ENCODE data around the gene AAGAB.

AAGAB gene

GRCh38 chr15:67244971-67245478 is 9.4 kb downstream of the AAGAB start:
- ATAC-seq (ENCODE audit: low read depth) = no peak
- Histone ChIP-seq H3K4me1 (ENCODE audit: insufficient read depth, poor library complexity, severe bottlenecking) (peaks cover 29% of the 10 kb centered on the region), H3K27me3 (ENCODE audit: insufficient read depth, poor library complexity, severe bottlenecking) (no peaks in the 10 kb centered on the region), H3K4me3 (ENCODE audit: severe bottlenecking) (no peak overlapping the region), H3K27ac (ENCODE audit: poor library complexity, severe bottlenecking) (no peak overlapping the region), H3K9me3 (ENCODE audit: severe bottlenecking) (no peaks in the 10 kb centered on the region), H3K36me3 (ENCODE audit: low read depth) (peaks cover 58% of the 10 kb centered on the region)
- no peak for DNase-seq (ENCODE audit: low spot score)
- TF ChIP-seq CTCF (IDR thresholded peaks at IDR 0.05; ENCODE audit: poor library complexity, severe bottlenecking) = no peak

- DNase-seq (ENCODE audit: low spot score) (no peak), ATAC-seq (ENCODE audit: low read depth) (peak; percentile 85)
- no peaks in the 10 kb centered on the region for H3K27me3 ChIP-seq (ENCODE audit: insufficient read depth, poor library complexity, severe bottlenecking)
- peak overlapping the region; percentile 42 for H3K27ac ChIP-seq (ENCODE audit: poor library complexity, severe bottlenecking)
- no peak overlapping the region for H3K4me3 ChIP-seq (ENCODE audit: severe bottlenecking)
- H3K4me1 ChIP-seq (ENCODE audit: insufficient read depth, poor library complexity, severe bottlenecking) = peaks cover 40% of the 10 kb centered on the region
- H3K9me3 ChIP-seq (ENCODE audit: severe bottlenecking) = no peaks in the 10 kb centered on the region
- peaks cover 38% of the 10 kb centered on the region for H3K36me3 ChIP-seq (ENCODE audit: low read depth)
- no peak for TF ChIP-seq CTCF (IDR thresholded peaks at IDR 0.05; ENCODE audit: poor library complexity, severe bottlenecking)
These were observed 11.8 kb downstream of the AAGAB start for GRCh38 chr15:67242708-67243111.

DNA sequence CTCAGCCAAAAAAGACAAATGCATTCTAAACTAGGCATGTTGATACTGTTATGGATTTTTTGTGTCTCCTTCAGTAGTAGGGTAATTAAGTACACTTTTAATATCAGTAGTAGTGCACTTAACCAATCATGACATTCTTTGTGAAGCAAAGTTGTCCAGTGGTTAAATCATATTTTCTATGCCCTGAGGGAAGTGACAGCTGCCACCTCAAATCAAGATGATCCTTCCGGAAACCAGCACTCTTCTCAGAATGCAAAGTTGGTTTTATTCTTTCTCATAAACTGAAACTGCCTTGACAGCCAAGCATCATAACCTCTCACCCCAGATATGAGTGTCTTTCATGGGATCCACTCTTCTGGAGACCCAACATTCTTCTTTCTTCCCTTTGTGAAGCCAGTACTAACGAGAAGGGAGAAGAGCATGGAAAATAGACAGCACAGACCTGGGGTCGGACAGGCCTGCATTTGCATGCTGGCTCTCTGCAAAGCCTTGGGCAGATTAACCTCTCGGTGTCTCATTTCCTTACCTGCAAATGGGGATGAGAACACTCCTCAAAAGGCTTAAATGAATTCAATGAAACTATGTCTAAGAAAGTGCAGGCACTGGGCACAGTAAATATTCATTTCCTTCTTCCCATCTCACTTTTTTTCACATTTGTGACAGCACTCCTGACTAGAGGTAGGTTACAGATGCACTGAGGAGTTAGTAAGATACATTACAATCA is 13.2 kb downstream of the AAGAB start:
- Histone ChIP-seq H3K4me3 (ENCODE audit: severe bottlenecking) (no peak overlapping the region), H3K4me1 (ENCODE audit: insufficient read depth, poor library complexity, severe bottlenecking) (peaks cover 40% of the 10 kb centered on the region), H3K27ac (ENCODE audit: poor library complexity, severe bottlenecking) (peak overlapping the region; percentile 14), H3K9me3 (ENCODE audit: severe bottlenecking) (no peaks in the 10 kb centered on the region), H3K27me3 (ENCODE audit: insufficient read depth, poor library complexity, severe bottlenecking) (no peaks in the 10 kb centered on the region), H3K36me3 (ENCODE audit: low read depth) (peaks cover 31% of the 10 kb centered on the region)
- no peak for DNase-seq (ENCODE audit: low spot score)
- TF ChIP-seq CTCF (IDR thresholded peaks at IDR 0.05; ENCODE audit: poor library complexity, severe bottlenecking) = no peak
- ATAC-seq (ENCODE audit: low read depth) = no peak

DNA sequence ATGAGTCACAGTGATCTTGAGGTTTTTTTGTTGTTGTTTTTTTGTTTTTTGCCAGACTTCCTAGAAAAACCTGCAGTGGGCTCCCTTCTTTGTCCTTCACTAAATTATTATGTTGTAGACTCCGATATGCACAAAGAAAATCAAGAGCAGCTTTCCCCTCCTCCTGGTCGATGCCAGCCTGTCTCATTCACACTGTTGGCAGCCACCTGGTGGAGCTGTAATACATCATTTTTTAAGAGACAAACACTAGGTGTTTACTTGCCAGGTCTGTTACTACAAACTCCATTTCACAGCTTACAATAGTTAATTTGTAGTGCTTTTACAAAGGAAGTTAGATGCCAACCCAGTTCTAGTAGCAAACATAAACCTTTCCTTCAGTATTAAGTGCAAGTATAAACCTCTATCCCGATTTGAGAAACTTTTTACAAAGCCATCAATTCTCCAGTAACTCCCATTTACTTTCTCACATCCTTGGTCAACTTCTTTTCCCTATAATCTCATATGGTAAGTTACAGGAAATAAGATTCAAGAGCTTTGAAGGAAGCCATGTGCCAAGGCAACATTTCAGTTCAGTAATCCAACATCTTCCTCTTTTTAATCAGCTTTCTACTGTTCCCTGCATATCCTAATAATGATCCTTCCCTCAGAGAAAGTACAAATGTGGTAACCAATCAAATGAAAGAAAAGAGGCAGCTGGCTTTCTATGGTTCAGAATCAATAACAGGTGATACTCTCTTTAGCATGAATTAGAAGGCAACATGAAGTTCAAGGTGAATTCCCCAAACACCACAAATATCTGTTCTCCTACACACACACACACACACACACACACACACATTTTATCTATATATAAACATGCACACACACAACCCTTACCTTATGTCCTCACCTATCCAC is 14.0 kb downstream of the AAGAB start:
- peak; percentile 77 for ATAC-seq (ENCODE audit: low read depth)
- Histone ChIP-seq H3K36me3 (ENCODE audit: low read depth) (peaks cover 31% of the 10 kb centered on the region), H3K9me3 (ENCODE audit: severe bottlenecking) (no peaks in the 10 kb centered on the region), H3K4me1 (ENCODE audit: insufficient read depth, poor library complexity, severe bottlenecking) (peaks cover 40% of the 10 kb centered on the region), H3K4me3 (ENCODE audit: severe bottlenecking) (no peak overlapping the region), H3K27ac (ENCODE audit: poor library complexity, severe bottlenecking) (peak overlapping the region; percentile 14), H3K27me3 (ENCODE audit: insufficient read depth, poor library complexity, severe bottlenecking) (no peaks in the 10 kb centered on the region)
- no peak for DNase-seq (ENCODE audit: low spot score)
- TF ChIP-seq CTCF (IDR thresholded peaks at IDR 0.05; ENCODE audit: poor library complexity, severe bottlenecking) = peak; percentile 90
